Loucy (cell line): ENCODE measurements around the gene ARNT2.

Experiments used
- EZH2phosphoT487 ChIP-seq: fragments of 200-600 bp; IDR thresholded peaks from 2 replicates; pipeline ENCODE4 v1.6.1; 2018; ENCODE audit warnings: antibody characterized with exemption, mild to moderate bottlenecking, moderate library complexity, borderline replicate concordance
- TF ChIP-seq, protein P1 (sequence below): fragments of 200-600 bp; sonication (generic); conservative IDR thresholded peaks from 2 replicates; pipeline ENCODE4 v1.5.1; 2014; ENCODE audit warnings: mild to moderate bottlenecking, antibody characterized with exemption, low read length

DNA sequence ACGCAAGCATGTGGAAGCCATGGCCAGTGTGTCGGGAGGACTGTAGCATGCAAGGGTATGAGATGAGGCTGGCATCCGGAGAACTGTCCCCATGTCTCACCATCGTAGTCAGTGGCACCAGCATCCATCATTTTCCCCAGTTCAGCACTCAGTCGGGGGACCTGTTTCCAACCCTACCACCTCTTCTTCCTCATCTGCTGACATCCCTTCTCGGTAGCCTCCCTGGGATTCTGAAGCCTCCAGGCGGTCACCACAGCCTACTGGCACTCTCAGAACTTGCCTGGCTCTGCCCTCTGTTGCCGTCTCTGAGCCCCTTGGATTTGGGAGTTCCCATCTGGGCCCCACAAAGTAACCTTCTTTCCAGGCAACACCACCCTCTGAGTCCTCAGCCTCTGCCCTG is 159.9 kb downstream of the ARNT2 start:
- TF ChIP-seq, protein P1, sequence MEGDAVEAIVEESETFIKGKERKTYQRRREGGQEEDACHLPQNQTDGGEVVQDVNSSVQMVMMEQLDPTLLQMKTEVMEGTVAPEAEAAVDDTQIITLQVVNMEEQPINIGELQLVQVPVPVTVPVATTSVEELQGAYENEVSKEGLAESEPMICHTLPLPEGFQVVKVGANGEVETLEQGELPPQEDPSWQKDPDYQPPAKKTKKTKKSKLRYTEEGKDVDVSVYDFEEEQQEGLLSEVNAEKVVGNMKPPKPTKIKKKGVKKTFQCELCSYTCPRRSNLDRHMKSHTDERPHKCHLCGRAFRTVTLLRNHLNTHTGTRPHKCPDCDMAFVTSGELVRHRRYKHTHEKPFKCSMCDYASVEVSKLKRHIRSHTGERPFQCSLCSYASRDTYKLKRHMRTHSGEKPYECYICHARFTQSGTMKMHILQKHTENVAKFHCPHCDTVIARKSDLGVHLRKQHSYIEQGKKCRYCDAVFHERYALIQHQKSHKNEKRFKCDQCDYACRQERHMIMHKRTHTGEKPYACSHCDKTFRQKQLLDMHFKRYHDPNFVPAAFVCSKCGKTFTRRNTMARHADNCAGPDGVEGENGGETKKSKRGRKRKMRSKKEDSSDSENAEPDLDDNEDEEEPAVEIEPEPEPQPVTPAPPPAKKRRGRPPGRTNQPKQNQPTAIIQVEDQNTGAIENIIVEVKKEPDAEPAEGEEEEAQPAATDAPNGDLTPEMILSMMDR: no peak
- no peak for TF ChIP-seq EZH2phosphoT487
